ENCODE measurements around the gene CHD6. TPM values are rescaled to one million over a fixed set of nuclear protein-coding genes. Genes with fewer than 3 reads are reported as not detected.

CHD6 gene
- total and polyA plus RNA-seq, 4 donors: 3.3 to 23.4 (median 18.2) TPM

DNA sequence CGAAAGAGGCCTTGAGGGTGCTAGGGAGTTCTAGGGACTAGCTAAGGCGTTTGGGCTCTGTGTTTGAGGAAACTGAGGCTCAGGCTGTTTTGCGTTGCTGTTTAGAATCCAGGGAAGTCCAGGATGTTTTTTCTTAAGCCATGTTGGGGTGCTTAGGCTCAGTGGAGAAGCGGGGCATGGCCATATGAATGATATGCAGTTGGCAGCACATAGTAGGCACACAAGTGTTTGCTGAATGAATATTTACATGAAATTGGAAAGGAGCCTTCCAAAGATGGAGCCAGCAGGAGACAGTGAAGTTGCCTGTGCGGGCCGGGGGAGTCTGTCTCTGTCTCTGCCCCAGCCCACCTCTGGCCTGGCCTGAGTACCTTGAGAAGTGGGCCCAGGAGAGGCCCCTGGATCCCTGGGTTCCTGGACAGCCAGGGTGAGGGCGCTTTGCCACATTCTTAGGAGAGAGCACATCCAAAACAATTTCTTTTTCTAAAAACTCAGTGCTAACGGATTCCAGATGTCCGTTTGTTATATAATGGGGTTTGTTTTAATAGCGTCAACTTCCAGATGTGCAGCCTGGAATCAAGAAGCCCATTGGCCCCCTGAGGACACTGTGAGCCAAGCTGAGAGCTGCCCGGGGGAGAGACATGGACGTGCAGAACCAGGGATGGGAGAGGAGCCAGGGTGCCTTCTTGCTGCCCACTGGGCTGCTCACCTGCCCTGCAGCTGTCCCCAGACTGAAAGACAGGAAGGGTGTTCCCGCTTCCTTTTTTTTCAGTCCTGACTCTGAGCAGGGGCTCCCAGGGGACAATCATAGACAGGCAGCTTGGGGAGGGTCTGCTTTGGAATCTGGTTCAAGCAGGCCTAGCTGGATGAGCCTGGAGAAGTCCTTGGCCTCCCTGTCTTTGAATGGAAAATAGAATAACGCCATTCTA is 231.4 kb downstream of the CHD6 start (continued):
- TF ChIP-seq, protein P1, sequence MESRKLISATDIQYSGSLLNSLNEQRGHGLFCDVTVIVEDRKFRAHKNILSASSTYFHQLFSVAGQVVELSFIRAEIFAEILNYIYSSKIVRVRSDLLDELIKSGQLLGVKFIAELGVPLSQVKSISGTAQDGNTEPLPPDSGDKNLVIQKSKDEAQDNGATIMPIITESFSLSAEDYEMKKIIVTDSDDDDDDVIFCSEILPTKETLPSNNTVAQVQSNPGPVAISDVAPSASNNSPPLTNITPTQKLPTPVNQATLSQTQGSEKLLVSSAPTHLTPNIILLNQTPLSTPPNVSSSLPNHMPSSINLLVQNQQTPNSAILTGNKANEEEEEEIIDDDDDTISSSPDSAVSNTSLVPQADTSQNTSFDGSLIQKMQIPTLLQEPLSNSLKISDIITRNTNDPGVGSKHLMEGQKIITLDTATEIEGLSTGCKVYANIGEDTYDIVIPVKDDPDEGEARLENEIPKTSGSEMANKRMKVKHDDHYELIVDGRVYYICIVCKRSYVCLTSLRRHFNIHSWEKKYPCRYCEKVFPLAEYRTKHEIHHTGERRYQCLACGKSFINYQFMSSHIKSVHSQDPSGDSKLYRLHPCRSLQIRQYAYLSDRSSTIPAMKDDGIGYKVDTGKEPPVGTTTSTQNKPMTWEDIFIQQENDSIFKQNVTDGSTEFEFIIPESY (IDR thresholded peaks at IDR 0.05): no peak
- no peak for TF ChIP-seq NR2F2 (IDR thresholded peaks at IDR 0.05)
- TF ChIP-seq, protein P2, sequence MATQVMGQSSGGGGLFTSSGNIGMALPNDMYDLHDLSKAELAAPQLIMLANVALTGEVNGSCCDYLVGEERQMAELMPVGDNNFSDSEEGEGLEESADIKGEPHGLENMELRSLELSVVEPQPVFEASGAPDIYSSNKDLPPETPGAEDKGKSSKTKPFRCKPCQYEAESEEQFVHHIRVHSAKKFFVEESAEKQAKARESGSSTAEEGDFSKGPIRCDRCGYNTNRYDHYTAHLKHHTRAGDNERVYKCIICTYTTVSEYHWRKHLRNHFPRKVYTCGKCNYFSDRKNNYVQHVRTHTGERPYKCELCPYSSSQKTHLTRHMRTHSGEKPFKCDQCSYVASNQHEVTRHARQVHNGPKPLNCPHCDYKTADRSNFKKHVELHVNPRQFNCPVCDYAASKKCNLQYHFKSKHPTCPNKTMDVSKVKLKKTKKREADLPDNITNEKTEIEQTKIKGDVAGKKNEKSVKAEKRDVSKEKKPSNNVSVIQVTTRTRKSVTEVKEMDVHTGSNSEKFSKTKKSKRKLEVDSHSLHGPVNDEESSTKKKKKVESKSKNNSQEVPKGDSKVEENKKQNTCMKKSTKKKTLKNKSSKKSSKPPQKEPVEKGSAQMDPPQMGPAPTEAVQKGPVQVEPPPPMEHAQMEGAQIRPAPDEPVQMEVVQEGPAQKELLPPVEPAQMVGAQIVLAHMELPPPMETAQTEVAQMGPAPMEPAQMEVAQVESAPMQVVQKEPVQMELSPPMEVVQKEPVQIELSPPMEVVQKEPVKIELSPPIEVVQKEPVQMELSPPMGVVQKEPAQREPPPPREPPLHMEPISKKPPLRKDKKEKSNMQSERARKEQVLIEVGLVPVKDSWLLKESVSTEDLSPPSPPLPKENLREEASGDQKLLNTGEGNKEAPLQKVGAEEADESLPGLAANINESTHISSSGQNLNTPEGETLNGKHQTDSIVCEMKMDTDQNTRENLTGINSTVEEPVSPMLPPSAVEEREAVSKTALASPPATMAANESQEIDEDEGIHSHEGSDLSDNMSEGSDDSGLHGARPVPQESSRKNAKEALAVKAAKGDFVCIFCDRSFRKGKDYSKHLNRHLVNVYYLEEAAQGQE (IDR thresholded peaks at IDR 0.05): no peak

DNA sequence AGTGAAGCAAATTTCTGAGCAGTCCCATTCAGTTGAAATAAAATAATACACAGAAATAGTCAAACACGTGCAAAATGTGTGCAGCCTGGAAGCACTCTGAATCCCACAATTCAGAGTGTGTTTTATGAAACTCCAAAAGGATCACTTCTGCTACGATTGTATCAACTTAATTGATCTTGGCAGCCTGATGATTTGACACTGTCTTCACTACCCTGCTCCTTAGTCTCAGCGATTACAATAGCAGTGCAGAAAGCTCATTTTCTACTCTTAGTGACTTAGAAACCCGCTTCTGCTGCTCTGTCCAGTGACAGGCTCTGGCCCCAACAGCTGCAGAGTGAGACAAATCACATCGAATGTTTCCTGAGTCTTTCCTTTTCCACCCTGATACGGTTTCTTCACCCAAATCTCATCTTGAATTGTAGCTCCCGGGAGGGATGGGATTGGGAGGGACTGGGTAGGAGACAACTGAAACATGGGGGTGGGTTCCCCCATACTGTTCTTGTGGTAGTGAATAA is 235.3 kb downstream of the CHD6 start:
- Histone ChIP-seq H3K4me3 (ENCODE audit: low read depth in 1 of 3, low read length in 3 of 3) (no peak overlapping the region), H3K9ac (ENCODE audit: low read depth in 1 of 2, low read length in 2 of 2) (no peak overlapping the region), H3K4me1 (ENCODE audit: control insufficient read depth in 4 of 4, insufficient read depth in 4 of 4, low read length in 3 of 4) (no peaks in the 10 kb centered on the region), H3K27me3 (ENCODE audit: control insufficient read depth in 4 of 4, insufficient read depth in 4 of 4, low read length in 3 of 4) (no peaks in the 10 kb centered on the region), H3K27ac (ENCODE audit: low read depth in 1 of 2, low read length in 2 of 2) (no peak overlapping the region), H3K9me3 (ENCODE audit: control insufficient read depth in 4 of 4, low read length in 3 of 4) (no peaks in the 10 kb centered on the region), H3K36me3 (ENCODE audit: control insufficient read depth in 4 of 4, insufficient read depth in 3 of 4, low read depth in 1 of 4, low read length in 3 of 4) (no peaks in the 10 kb centered on the region)
- TF ChIP-seq, protein P3, sequence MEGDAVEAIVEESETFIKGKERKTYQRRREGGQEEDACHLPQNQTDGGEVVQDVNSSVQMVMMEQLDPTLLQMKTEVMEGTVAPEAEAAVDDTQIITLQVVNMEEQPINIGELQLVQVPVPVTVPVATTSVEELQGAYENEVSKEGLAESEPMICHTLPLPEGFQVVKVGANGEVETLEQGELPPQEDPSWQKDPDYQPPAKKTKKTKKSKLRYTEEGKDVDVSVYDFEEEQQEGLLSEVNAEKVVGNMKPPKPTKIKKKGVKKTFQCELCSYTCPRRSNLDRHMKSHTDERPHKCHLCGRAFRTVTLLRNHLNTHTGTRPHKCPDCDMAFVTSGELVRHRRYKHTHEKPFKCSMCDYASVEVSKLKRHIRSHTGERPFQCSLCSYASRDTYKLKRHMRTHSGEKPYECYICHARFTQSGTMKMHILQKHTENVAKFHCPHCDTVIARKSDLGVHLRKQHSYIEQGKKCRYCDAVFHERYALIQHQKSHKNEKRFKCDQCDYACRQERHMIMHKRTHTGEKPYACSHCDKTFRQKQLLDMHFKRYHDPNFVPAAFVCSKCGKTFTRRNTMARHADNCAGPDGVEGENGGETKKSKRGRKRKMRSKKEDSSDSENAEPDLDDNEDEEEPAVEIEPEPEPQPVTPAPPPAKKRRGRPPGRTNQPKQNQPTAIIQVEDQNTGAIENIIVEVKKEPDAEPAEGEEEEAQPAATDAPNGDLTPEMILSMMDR (IDR thresholded peaks at IDR 0.05; ENCODE audit: low read depth, low read length, missing input control): no peak
- TF ChIP-seq HNF4G (IDR thresholded peaks at IDR 0.05) (no peak), FOXA1 (IDR thresholded peaks at IDR 0.05) (no peak), SP1 (IDR thresholded peaks at IDR 0.05) (no peak), FOXA2 (IDR thresholded peaks at IDR 0.05) (no peak), RXRA (IDR thresholded peaks at IDR 0.05) (no peak), GABPA (IDR thresholded peaks at IDR 0.05 in 1 of 2, conservative IDR thresholded peaks at IDR 0.05 in 1 of 2) (no peak), JUND (IDR thresholded peaks at IDR 0.05) (no peak), YY1 (IDR thresholded peaks at IDR 0.05) (no peak), EGR1 (IDR thresholded peaks at IDR 0.05; ENCODE audit: low read depth in 2 of 2) (no peak)
- TF ChIP-seq, protein P4, sequence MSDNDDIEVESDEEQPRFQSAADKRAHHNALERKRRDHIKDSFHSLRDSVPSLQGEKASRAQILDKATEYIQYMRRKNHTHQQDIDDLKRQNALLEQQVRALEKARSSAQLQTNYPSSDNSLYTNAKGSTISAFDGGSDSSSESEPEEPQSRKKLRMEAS (IDR thresholded peaks at IDR 0.05): no peak
- TF ChIP-seq, protein P5, sequence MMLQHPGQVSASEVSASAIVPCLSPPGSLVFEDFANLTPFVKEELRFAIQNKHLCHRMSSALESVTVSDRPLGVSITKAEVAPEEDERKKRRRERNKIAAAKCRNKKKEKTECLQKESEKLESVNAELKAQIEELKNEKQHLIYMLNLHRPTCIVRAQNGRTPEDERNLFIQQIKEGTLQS (IDR thresholded peaks at IDR 0.05): no peak
- TF ChIP-seq, protein P1 (IDR thresholded peaks at IDR 0.05): no peak
- no peak for DNase-seq (ENCODE audit: low spot score)
- 83% methylated on average over 7 of the region's 7 CpGs for WGBS

All from liver (tissue), 9 donors.